ENCODE measurements around the gene USP26.

The USP26 gene, protein sequence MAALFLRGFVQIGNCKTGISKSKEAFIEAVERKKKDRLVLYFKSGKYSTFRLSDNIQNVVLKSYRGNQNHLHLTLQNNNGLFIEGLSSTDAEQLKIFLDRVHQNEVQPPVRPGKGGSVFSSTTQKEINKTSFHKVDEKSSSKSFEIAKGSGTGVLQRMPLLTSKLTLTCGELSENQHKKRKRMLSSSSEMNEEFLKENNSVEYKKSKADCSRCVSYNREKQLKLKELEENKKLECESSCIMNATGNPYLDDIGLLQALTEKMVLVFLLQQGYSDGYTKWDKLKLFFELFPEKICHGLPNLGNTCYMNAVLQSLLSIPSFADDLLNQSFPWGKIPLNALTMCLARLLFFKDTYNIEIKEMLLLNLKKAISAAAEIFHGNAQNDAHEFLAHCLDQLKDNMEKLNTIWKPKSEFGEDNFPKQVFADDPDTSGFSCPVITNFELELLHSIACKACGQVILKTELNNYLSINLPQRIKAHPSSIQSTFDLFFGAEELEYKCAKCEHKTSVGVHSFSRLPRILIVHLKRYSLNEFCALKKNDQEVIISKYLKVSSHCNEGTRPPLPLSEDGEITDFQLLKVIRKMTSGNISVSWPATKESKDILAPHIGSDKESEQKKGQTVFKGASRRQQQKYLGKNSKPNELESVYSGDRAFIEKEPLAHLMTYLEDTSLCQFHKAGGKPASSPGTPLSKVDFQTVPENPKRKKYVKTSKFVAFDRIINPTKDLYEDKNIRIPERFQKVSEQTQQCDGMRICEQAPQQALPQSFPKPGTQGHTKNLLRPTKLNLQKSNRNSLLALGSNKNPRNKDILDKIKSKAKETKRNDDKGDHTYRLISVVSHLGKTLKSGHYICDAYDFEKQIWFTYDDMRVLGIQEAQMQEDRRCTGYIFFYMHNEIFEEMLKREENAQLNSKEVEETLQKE

GRCh38 chrX:133097031-133097430, at the start of gene USP26:
TSS of gene USP26 (minus strand) at chrX:133097109. CDS start at chrX:133028220, 68,889 bp downstream.
- TF ChIP-seq FOXM1 (IDR thresholded peaks at IDR 0.05; ENCODE audit: borderline replicate concordance, low read depth) (no peak), EP300 (IDR thresholded peaks at IDR 0.05; ENCODE audit: borderline replicate concordance) (no peak), TCF12 (IDR thresholded peaks at IDR 0.05; ENCODE audit: low read depth) (no peak), REST (IDR thresholded peaks at IDR 0.05; ENCODE audit: low read depth) (no peak), YY1 (IDR thresholded peaks at IDR 0.05; ENCODE audit: low read depth) (no peak), NFIC (IDR thresholded peaks at IDR 0.05) (no peak), CREB1 (IDR thresholded peaks at IDR 0.05; ENCODE audit: low read depth) (no peak), RAD21 (IDR thresholded peaks at IDR 0.05; ENCODE audit: low read depth) (no peak), USF1 (IDR thresholded peaks at IDR 0.05) (no peak), CEBPB (IDR thresholded peaks at IDR 0.05) (no peak), EGR1 (IDR thresholded peaks at IDR 0.05) (no peak), TAF1 (IDR thresholded peaks at IDR 0.05; ENCODE audit: low read depth) (no peak), TEAD4 (IDR thresholded peaks at IDR 0.05) (no peak), ZBTB7A (IDR thresholded peaks at IDR 0.05; ENCODE audit: low read depth) (no peak)
- TF ChIP-seq, protein P1, sequence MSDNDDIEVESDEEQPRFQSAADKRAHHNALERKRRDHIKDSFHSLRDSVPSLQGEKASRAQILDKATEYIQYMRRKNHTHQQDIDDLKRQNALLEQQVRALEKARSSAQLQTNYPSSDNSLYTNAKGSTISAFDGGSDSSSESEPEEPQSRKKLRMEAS (IDR thresholded peaks at IDR 0.05) = no peak

DNA sequence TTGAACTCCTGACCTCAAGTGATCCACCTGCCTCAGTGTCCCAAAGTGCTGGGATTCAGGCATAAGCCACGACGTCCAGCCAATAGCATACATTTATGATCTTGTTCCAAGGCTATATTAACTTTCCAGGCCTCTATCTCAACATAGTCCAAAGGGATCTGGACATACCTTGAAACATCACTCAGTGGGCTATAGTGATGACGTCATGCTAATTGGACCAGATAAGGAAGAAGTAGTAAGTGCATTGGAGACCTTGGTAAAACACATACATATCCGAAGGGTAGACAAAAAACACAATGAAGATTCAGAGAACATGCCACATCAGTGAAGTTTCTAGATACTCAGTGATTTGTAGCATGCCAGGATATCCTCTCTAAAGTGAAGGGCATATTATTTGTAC, 37.4 kb upstream of the USP26 start:
- TF ChIP-seq RAD21 (IDR thresholded peaks at IDR 0.05; ENCODE audit: low read depth) (no peak), TEAD4 (IDR thresholded peaks at IDR 0.05) (no peak), YY1 (IDR thresholded peaks at IDR 0.05; ENCODE audit: low read depth) (no peak)
- TF ChIP-seq, protein P1 (IDR thresholded peaks at IDR 0.05) = no peak

DNA sequence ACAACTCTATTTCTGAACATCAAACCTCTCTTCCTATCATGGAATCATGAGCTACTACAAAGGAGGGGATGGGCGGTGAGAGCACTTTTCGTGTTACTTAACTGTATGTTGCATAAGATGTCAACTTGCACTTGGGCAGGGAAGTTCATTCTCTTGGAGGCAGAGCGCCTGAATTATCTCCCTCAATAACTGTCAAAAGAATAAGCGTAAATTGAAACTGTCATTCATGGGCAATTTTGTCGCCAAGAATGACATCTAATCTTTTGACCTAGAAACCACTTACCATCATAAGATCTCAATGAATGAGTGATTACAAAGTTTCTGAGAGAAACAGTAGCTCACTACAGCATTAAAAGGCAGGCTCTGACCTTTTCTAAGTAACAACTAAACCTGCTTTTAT, 23.5 kb upstream of the USP26 start:
- TF ChIP-seq NFIC (IDR thresholded peaks at IDR 0.05) = no peak

- TF ChIP-seq TAF1 (IDR thresholded peaks at IDR 0.05; ENCODE audit: low read depth) = no peak
- no peak for TF ChIP-seq RAD21 (IDR thresholded peaks at IDR 0.05; ENCODE audit: low read depth)
- TF ChIP-seq TCF12 (IDR thresholded peaks at IDR 0.05; ENCODE audit: low read depth) = no peak
- no peak for TF ChIP-seq REST (IDR thresholded peaks at IDR 0.05; ENCODE audit: low read depth)
- no peak for TF ChIP-seq EGR1 (IDR thresholded peaks at IDR 0.05)
- no peak for TF ChIP-seq USF1 (IDR thresholded peaks at IDR 0.05)
- TF ChIP-seq CEBPB (IDR thresholded peaks at IDR 0.05) = no peak
- TF ChIP-seq NFIC (IDR thresholded peaks at IDR 0.05) = no peak
- TF ChIP-seq TEAD4 (IDR thresholded peaks at IDR 0.05) = no peak
- no peak for TF ChIP-seq YY1 (IDR thresholded peaks at IDR 0.05; ENCODE audit: low read depth)
- no peak for TF ChIP-seq EP300 (IDR thresholded peaks at IDR 0.05; ENCODE audit: borderline replicate concordance)
- TF ChIP-seq FOXM1 (IDR thresholded peaks at IDR 0.05; ENCODE audit: borderline replicate concordance, low read depth) = no peak
- TF ChIP-seq CREB1 (IDR thresholded peaks at IDR 0.05; ENCODE audit: low read depth) = no peak
- TF ChIP-seq, protein P1 (IDR thresholded peaks at IDR 0.05) = no peak
- no peak for TF ChIP-seq ZBTB7A (IDR thresholded peaks at IDR 0.05; ENCODE audit: low read depth)
Observed at GRCh38 chrX:133094098-133094731, 2.7 kb downstream of the USP26 start.
